Endothelial cell of hepatic sinusoid (primary cell): ENCODE data around the gene ZNF483.
"Not testable (repeated sequence)": the region's sequence is repeated elsewhere in the genome, so short reads cannot be mapped to it uniquely, and the experiment has no call there.

Source experiments
- in situ Hi-C: cut with HindIII; loops from 2 replicates; pipeline ENCODE4 v1.10.0; 2017; ENCODE audit warnings: low sequenced_read_pairs

The ZNF483 gene

GRCh38 chr9:111604054-111604615 lies 79.2 kb downstream of the ZNF483 start:
- in situ Hi-C loops, result no loop called here

- in situ Hi-C loops, result no loop called here
Observed at GRCh38 chr9:111605041-111605559, 80.1 kb downstream of the ZNF483 start.

- in situ Hi-C loops, result no loop called here
Observed at GRCh38 chr9:111610149-111610548, 85.2 kb downstream of the ZNF483 start.

- in situ Hi-C loops, result no loop called here
Observed at GRCh38 chr9:111610845-111611244, 85.9 kb downstream of the ZNF483 start.

GRCh38 chr9:111613436-111614040 lies 88.6 kb downstream of the ZNF483 start:
- in situ Hi-C loops, result no loop called here

- in situ Hi-C loops, result no loop called here
Observed at GRCh38 chr9:111615928-111616327, 90.9 kb downstream of the ZNF483 start.

GRCh38 chr9:111617349-111617748 lies 92.4 kb downstream of the ZNF483 start:
- in situ Hi-C loops, result not testable (repeated sequence)

- in situ Hi-C loops, result no loop called here
Observed at GRCh38 chr9:111621895-111622480, 97.0 kb downstream of the ZNF483 start.

GRCh38 chr9:111622626-111623025 lies 97.6 kb downstream of the ZNF483 start:
- in situ Hi-C loops, result no loop called here
